ENCODE data around the gene EXD3. TPM values are rescaled to one million over a fixed set of nuclear protein-coding genes. Genes with fewer than 3 reads are reported as not detected.
A peak's percentile ranks its signal among the peaks of the same experiment; 100 is the strongest.

Gene EXD3
- polyA plus RNA-seq, 3 donors from 2014 or later = 1.6 to 6.3 (median 4.3) TPM

- Mint-ChIP-seq H3K27me3 (ENCODE audit: low read depth in 3 of 3) (peaks cover 0 to 4% (median 2%) of the 10 kb centered on the region in 3 donors), H3K27ac (peak overlapping the region in 4 of 6 donors; percentile 22 to 66 (median 58)), H3K4me3 (peak overlapping the region in 3 of 5 donors; percentile 17 to 44 (median 23)), H3K9me3 (no peaks in the 10 kb centered on the region), H3K4me1 (peaks cover 11 to 16% of the 10 kb centered on the region in 2 donors), H3K36me3 (peaks cover 4 to 5% (median 4%) of the 10 kb centered on the region in 3 donors)
- DNase-seq = no peak
Measured at GRCh38 chr9:137281345-137282116, 141.4 kb downstream of the EXD3 start.

- Mint-ChIP-seq H3K27ac (peak overlapping the region in 1 of 6 donors; percentile 24), H3K4me3 (peak overlapping the region in 3 of 5 donors; percentile 48 to 62 (median 49)), H3K4me1 (peaks cover 11 to 16% of the 10 kb centered on the region in 2 donors), H3K9me3 (no peaks in the 10 kb centered on the region), H3K27me3 (ENCODE audit: low read depth in 3 of 3) (peaks cover 0 to 4% (median 2%) of the 10 kb centered on the region in 3 donors), H3K36me3 (peaks cover 4 to 5% (median 4%) of the 10 kb centered on the region in 3 donors)
- peak; percentile 45 to 53 (median 50) for DNase-seq
Measured at GRCh38 chr9:137280474-137281344, 142.3 kb downstream of the EXD3 start.

- H3K4me1 Mint-ChIP-seq = peaks cover 11 to 20% of the 10 kb centered on the region in 2 donors
- no peak for DNase-seq
- no peaks in the 10 kb centered on the region for H3K9me3 Mint-ChIP-seq
- H3K27ac Mint-ChIP-seq = peak overlapping the region in 1 of 6 donors; percentile 24
- H3K27me3 Mint-ChIP-seq (ENCODE audit: low read depth in 3 of 3) = peaks cover 0 to 4% (median 2%) of the 10 kb centered on the region in 3 donors
- H3K36me3 Mint-ChIP-seq = peaks cover 4 to 5% (median 4%) of the 10 kb centered on the region in 3 donors
- peak overlapping the region; percentile 32 to 62 (median 36) for H3K4me3 Mint-ChIP-seq
Measured at GRCh38 chr9:137279741-137280473, 143.1 kb downstream of the EXD3 start.

DNA sequence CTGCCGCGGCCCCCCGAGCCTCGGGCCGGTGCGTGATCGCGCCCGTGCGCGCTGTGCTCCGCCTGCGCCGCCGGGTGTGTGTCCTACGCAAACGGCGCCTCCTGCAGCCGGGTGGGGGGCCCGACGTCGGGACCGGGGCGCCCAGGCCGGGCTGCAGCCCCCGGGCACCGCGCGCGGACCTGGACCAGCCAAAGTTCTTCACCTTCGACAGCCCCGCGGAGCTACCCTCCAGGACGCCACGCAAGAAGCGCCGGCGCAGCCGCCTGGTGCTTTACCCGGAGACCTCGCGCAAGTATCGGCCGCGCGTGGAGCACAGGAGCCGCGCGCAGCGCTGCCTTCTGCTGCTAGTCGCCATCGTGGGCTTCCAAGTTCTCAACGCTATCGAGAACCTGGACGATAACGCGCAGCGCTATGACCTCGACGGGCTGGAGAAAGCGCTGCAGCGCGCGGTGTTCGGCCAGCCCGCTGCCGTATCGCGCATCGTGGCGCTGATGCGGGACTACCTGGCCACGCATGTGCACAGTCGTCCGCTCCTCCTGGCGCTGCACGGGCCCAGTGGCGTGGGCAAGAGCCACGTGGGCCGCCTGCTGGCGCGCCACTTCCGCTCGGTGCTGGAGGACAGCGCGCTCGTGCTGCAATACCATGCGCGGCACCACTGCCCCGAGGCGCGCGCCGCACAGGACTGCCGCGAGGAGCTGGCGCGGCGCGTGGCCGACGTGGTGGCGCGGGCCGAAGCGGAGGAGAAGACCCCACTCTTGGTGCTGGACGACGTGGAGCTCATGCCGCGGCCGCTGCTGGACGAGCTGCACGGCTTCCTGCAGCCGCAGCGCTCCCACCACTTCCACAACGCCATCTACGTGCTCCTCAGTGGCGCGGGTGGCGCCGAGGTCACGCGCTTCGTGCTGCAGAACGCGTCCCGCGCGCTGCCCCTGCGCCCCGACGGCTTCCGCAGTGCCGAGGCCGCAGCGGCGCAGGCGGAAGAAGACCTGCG is 143.9 kb downstream of the EXD3 start:
- Mint-ChIP-seq H3K9me3 (no peaks in the 10 kb centered on the region), H3K4me1 (peaks cover 11 to 23% of the 10 kb centered on the region in 2 donors), H3K4me3 (peak overlapping the region in 1 of 5 donors; percentile 29), H3K36me3 (peaks cover 4 to 5% (median 4%) of the 10 kb centered on the region in 3 donors), H3K27ac (no peak overlapping the region), H3K27me3 (ENCODE audit: low read depth in 3 of 3) (peaks cover 0 to 4% (median 2%) of the 10 kb centered on the region in 3 donors)
- no peak for DNase-seq

DNA sequence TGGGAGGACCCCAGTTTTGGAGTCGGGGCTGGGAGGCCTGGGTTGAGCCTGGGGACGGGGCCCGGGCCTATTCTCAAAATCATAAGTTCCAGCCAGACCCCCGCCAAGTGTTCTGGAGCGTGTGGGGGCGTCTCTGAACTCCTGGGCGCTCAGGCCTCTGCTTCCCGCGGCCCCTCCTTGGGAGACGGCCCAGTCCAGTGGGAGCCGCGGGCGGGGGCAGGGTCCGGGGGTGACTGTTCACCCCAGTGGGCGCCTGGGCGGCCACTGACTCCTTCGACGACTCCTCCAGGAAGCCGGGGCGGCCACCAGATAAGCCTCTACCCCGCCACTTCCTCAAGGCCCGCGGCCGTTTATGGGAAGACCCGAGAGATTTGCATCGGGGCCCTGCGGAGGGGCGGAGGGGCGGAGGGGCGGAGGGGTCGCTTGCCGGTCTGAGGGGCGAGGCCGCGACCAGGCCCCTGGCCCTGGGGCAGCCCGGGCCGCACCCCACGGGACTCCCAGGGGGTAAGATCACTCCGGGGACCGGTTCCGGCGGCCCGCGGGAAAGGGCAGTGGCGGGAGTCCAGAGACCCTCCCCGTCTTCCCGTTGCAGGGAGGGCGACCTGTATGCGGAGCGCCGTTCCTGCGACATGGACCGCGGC is 144.8 kb downstream of the EXD3 start:
- DNase-seq = no peak
- peak overlapping the region; percentile 40 to 88 (median 82) for H3K27ac Mint-ChIP-seq
- no peaks in the 10 kb centered on the region for H3K9me3 Mint-ChIP-seq
- peaks cover 18 to 23% of the 10 kb centered on the region in 2 donors for H3K4me1 Mint-ChIP-seq
- H3K27me3 Mint-ChIP-seq (ENCODE audit: low read depth in 3 of 3) = peaks cover 0 to 4% (median 2%) of the 10 kb centered on the region in 3 donors
- H3K36me3 Mint-ChIP-seq = peaks cover 4 to 9% (median 5%) of the 10 kb centered on the region in 3 donors
- H3K4me3 Mint-ChIP-seq = peak overlapping the region; percentile 89 to 94 (median 92)

DNA sequence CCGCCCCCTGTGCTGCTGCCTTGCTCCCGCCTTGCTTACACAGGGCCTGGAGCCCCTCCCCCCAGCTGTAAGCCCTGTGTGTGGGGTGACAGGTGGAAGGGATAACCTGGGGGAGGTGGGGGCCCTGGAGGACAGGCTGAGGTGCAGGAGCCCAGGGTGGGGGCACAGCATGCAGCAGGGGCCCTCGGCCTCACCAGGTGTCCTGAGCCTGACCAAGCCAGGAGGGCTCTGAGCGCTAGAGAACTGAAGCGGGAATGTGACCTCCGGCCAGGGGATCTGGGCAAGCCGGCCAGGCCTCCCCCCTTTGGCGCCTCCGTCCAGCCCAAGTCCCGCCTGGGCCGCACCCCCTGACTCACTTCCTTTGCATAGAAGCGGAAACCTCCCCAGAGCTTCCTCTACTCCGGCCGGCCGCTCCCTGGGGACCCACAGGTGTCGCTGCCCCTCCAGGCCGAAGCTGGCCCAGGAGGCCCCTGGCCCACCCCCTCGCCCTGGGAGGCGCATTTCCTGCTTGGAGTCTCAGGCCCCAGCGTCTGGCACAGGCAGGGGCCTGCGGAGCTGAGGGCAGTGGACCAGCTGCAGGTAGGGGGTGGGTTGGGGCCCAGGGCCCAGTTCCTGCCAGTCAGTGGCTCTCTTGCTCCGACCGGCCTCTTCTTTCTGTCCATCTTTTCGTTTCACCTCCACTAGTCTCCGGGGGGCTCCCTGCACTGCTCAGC is 145.5 kb downstream of the EXD3 start, which contains the start of gene TOR4A:
Gene TOR4A, plus strand, starts transcription at position 398 of the 713 bp plus-strand sequence. CDS start 964 bp downstream, outside the sequence.
- Mint-ChIP-seq H3K27ac (peak within 1 kb of the TSS; percentile 72 to 88 (median 85)), H3K4me1 (peaks cover 14 to 22% of the 10 kb centered on the region in 2 donors), H3K9me3 (no peaks in the 10 kb centered on the region), H3K36me3 (peaks cover 1 to 6% (median 2%) of the 10 kb centered on the region in 3 donors), H3K27me3 (ENCODE audit: low read depth in 3 of 3) (peaks cover 0 to 4% (median 2%) of the 10 kb centered on the region in 3 donors), H3K4me3 (peak within 1 kb of the TSS; percentile 89 to 94 (median 92))
- DNase-seq = peak; percentile 51 to 53 (median 53)

GRCh38 chr9:137276473-137277328 is 146.3 kb downstream of the EXD3 start:
- peak overlapping the region in 5 of 6 donors; percentile 80 to 88 (median 81) for H3K27ac Mint-ChIP-seq
- H3K4me1 Mint-ChIP-seq = peaks cover 12 to 21% of the 10 kb centered on the region in 2 donors
- DNase-seq = no peak
- peak overlapping the region; percentile 68 to 94 (median 89) for H3K4me3 Mint-ChIP-seq
- H3K27me3 Mint-ChIP-seq (ENCODE audit: low read depth in 3 of 3) = peaks cover 0 to 4% (median 2%) of the 10 kb centered on the region in 3 donors
- H3K36me3 Mint-ChIP-seq = peaks cover 0 to 5% (median 0%) of the 10 kb centered on the region in 3 donors
- no peaks in the 10 kb centered on the region for H3K9me3 Mint-ChIP-seq

DNA sequence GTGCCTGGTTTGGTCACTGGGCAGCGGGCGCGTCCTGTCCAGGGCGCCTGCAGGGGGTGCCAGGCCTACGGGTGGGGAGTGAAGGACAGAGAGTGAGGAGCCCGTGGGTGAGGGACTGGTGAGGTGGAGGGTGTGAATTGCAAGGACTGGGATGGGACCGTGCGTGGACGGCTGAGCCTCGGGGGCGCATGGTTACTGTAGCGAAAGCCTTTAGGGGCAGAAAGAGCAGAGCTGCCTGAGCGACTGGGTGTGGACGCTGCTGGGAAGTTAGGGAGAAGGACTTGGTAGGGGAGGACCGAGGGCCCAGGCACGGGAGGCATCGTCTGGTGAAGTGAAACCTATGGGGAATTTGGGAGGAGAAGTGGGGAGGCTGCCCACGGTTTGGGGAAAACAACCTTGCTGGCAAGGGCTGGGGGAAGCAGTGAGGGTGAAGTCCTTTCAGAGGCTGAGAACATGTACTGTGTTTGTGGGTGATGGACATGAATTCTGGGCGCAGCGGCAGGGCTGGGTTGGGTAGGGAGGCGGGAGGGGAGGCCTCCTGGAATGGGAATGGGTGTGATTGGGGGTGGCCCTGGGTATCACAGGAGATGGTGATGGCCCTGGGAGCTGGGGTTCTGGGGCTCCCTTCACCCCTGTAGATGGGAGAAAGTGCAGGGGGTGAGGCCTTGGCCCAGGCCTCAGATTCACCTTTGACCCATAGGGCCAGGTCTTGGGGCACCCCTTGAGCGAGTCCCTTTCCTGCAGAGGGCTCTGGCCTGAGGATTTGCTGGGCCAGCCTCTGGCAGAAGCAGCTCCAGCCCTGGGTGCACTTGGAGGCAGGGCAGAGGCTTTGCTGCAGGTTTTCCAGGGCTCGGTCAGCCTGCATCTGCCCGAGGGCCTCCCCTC is 147.1 kb downstream of the EXD3 start:
- DNase-seq = no peak
- peaks cover 0 to 5% (median 0%) of the 10 kb centered on the region in 3 donors for H3K36me3 Mint-ChIP-seq
- peaks cover 0 to 4% (median 4%) of the 10 kb centered on the region in 3 donors for H3K27me3 Mint-ChIP-seq (ENCODE audit: low read depth in 3 of 3)

GRCh38 chr9:137275203-137275587 is 147.8 kb downstream of the EXD3 start:
- Mint-ChIP-seq H3K4me3 (peak overlapping the region in 4 of 5 donors; percentile 1 to 54 (median 22)), H3K27me3 (ENCODE audit: low read depth in 3 of 3) (peaks cover 0 to 4% (median 4%) of the 10 kb centered on the region in 3 donors), H3K36me3 (peaks cover 0 to 5% (median 0%) of the 10 kb centered on the region in 3 donors), H3K4me1 (peaks cover 19 to 27% of the 10 kb centered on the region in 2 donors), H3K9me3 (no peaks in the 10 kb centered on the region), H3K27ac (peak overlapping the region in 4 of 6 donors; percentile 10 to 45 (median 31))
- no peak for DNase-seq

More for the DNA sequence above, 147.1 kb downstream of the EXD3 start:
- H3K9me3 Mint-ChIP-seq = no peaks in the 10 kb centered on the region
- peak overlapping the region in 3 of 5 donors; percentile 1 to 22 (median 21) for H3K4me3 Mint-ChIP-seq
- H3K4me1 Mint-ChIP-seq = peaks cover 19 to 28% of the 10 kb centered on the region in 2 donors
- H3K27ac Mint-ChIP-seq = peak overlapping the region; percentile 10 to 57 (median 45)

Measured in immature natural killer cell (primary cell).